CD4-positive, alpha-beta memory T cell (primary cell): ENCODE data around the gene ATG4B. TPM values are rescaled to one million over a fixed set of nuclear protein-coding genes. Genes with fewer than 3 reads are reported as not detected.

Experiments
- CTCF ChIA-PET: fragments of 350-600 bp; sonication (Branson Sonifier 250); formaldehyde crosslinking; loops from one replicate; lab custom pipeline; 2021; ENCODE audit warnings: inconsistent platforms; ENCODE audit not compliant: partially characterized antibody; lab: Charles Lee
- POLR2A ChIA-PET: fragments of 350-600 bp; sonication (Branson Sonifier 250); formaldehyde crosslinking; loops from one replicate; lab custom pipeline; 2021; ENCODE audit not compliant: partially characterized antibody; lab: Charles Lee
- DNase-seq, 5 donors: peaks; one replicate each; pipeline versions ENCODE4 v3.0.0 to v3.0.0-alpha.2; 2020 to 2022; ENCODE audit warnings: mixed read lengths in 1 of 5
- H3K27ac ChIP-seq: one replicate; pipeline ENCODE4 v1.7.0; 2013; ENCODE audit warnings: low read depth, low read length
- H3K27me3 ChIP-seq: 2 replicates; pipeline ENCODE4 v1.7.0; 2013; ENCODE audit warnings: mild to moderate bottlenecking, low read length, moderate library complexity; ENCODE audit not compliant: insufficient read depth
- H3K36me3 ChIP-seq: 2 replicates; pipeline ENCODE4 v1.7.0; 2013; ENCODE audit warnings: mild to moderate bottlenecking, low read length, moderate library complexity; ENCODE audit not compliant: insufficient read depth
- H3K4me1 ChIP-seq: 2 replicates; pipeline ENCODE4 v1.7.0; 2013; ENCODE audit warnings: mild to moderate bottlenecking, low read length, moderate library complexity; ENCODE audit not compliant: insufficient read depth
- H3K4me3 ChIP-seq, 2 donors: one replicate each; pipeline ENCODE4 v1.7.0; 2013; ENCODE audit warnings: low read length in 2 of 2, mild to moderate bottlenecking in 1 of 2
- H3K9me3 ChIP-seq, 2 donors: one replicate each; pipeline ENCODE4 v1.7.0; 2013; ENCODE audit warnings: low read length in 2 of 2, control low read depth in 1 of 2; ENCODE audit not compliant: control insufficient read depth in 1 of 2
- H3K27ac Mint-ChIP-seq, 7 donors: one replicate each; pipeline ENCODE4 v1.8.0; 2020 to 2021; ENCODE audit warnings: mixed read lengths in 7 of 7, mild to moderate bottlenecking in 6 of 7, inconsistent platforms in 3 of 7, moderate library complexity in 3 of 7
- H3K27me3 Mint-ChIP-seq, 2 donors: one replicate each; pipeline ENCODE4 v1.8.0; 2020 to 2021; ENCODE audit warnings: mixed read lengths in 2 of 2
- H3K36me3 Mint-ChIP-seq, 2 donors: one replicate each; pipeline ENCODE4 v1.8.0; 2020 to 2021; ENCODE audit warnings: mixed read lengths in 2 of 2, inconsistent platforms in 1 of 2, mild to moderate bottlenecking in 1 of 2
- H3K4me1 Mint-ChIP-seq, 4 donors: one replicate each; pipeline ENCODE4 v1.8.0; 2020 to 2021; ENCODE audit warnings: mixed read lengths in 4 of 4, mild to moderate bottlenecking in 1 of 4
- H3K4me3 Mint-ChIP-seq, 8 donors: one replicate each; pipeline ENCODE4 v1.8.0; 2020 to 2021; ENCODE audit warnings: mixed read lengths in 8 of 8, mild to moderate bottlenecking in 7 of 8, moderate library complexity in 6 of 8, inconsistent platforms in 3 of 8
- H3K9me3 Mint-ChIP-seq, 8 donors: one replicate each; pipeline ENCODE4 v1.8.0; 2020 to 2021; ENCODE audit warnings: mixed read lengths in 8 of 8, mild to moderate bottlenecking in 5 of 8, inconsistent platforms in 3 of 8, moderate library complexity in 1 of 8
- intact Hi-C: fragments of 100-400 bp; cut with micrococcal nuclease; formaldehyde crosslinking; loops from one replicate; pipeline ENCODE4 v1.15.1; 2023
- polyA plus RNA-seq, 2 donors: library from polyadenylated mRNA; unstranded; fragments of 300-500 nt; fragmentation: Illumina TruSeq; gene quantifications; one replicate each; pipeline ENCODE4 v1.2.3, GENCODE V29; 2021
- total RNA-seq, 2 experiments: library from RNA; stranded (reverse); gene quantifications; one replicate each; pipeline ENCODE4 v1.2.3, GENCODE V29; 2021

ATG4B gene
- total and polyA plus RNA-seq, 4 experiments from 2014 or later: 49.2 to 96.9 (median 73.1) TPM

DNA sequence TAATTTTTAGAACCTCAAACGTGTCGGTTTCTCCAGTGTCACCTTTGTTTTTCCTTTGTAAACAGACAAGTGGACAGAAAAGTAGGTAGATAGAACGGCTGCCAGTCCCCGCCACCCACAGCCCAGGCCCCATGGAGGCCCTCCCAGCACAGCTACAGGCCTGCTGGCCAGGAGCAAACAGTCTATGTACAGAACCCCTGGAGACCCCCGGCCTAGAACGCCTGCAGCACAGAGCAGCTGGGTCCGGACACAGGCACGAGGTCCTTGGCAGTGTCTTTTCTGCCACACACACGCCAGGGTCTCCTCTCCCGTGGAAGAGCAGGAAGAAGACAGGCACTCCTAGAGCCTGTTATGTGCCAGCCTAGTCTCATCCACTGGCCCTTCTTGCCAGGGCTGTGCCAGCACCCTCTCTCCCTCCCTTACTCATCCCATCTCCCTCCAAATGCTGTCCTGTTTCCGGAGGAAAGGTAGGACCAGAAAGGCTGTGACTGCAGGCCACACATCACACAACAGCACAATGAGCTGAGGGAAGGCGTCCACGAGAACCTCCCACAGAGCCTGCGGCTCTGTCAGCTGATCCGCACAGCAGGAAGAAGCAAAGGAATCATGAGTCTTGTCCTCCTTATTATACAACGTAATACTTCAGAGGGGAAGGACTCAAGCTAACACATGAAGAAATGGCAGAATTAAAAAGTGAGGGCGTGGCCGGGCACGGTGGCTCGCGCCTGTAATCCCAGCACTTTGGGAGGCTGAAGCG lies 41.5 kb downstream of the ATG4B start:
- Mint-ChIP-seq H3K36me3 (peaks cover 16 to 35% of the 10 kb centered on the region in 2 donors), H3K9me3 (no peaks in the 10 kb centered on the region), H3K4me3 (no peak overlapping the region), H3K27ac (peak overlapping the region in 2 of 7 donors; percentile 70 to 83), H3K27me3 (no peaks in the 10 kb centered on the region), H3K4me1 (peaks cover 0 to 3% (median 0%) of the 10 kb centered on the region in 4 donors)
- H3K4me1 ChIP-seq: no peaks in the 10 kb centered on the region
- H3K4me3 ChIP-seq: no peak overlapping the region
- ChIA-PET CTCF (interaction anchor here (0.7 to 1.3 kb wide), 2 partner anchors 20 to 41 kb away, joined by 3 to 4 read pairs; no protein-coding TSS in a partner anchor), POLR2A (no interaction called here)
- no peak overlapping the region for H3K27ac ChIP-seq
- H3K36me3 ChIP-seq: peaks cover 24% of the 10 kb centered on the region
- intact Hi-C loops: no loop called here
- H3K9me3 ChIP-seq: no peaks in the 10 kb centered on the region
- no peak for DNase-seq
- no peaks in the 10 kb centered on the region for H3K27me3 ChIP-seq

DNA sequence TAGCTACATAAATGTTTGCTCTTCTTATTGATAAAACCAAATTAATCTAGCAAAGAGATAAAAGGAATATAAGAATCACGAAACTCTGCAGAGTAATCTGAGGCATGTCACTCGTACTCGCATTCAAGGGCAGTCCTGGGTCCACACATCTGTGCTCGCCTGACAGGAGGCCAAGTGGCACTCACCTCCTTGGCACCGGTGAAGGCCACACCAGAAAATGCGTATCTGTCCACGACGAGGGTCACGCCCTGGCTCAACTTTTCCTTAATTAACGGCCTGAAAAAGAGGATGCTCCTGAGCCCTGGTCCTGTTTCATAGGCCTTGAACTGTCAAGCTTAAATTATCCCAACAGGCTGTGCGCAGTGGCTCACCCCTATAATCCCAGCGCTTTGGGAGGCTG lies 42.6 kb downstream of the ATG4B start:
- POLR2A ChIA-PET: no interaction called here
- no peak overlapping the region for H3K4me3 Mint-ChIP-seq
- H3K36me3 Mint-ChIP-seq: peaks cover 20 to 35% of the 10 kb centered on the region in 2 donors

DNA sequence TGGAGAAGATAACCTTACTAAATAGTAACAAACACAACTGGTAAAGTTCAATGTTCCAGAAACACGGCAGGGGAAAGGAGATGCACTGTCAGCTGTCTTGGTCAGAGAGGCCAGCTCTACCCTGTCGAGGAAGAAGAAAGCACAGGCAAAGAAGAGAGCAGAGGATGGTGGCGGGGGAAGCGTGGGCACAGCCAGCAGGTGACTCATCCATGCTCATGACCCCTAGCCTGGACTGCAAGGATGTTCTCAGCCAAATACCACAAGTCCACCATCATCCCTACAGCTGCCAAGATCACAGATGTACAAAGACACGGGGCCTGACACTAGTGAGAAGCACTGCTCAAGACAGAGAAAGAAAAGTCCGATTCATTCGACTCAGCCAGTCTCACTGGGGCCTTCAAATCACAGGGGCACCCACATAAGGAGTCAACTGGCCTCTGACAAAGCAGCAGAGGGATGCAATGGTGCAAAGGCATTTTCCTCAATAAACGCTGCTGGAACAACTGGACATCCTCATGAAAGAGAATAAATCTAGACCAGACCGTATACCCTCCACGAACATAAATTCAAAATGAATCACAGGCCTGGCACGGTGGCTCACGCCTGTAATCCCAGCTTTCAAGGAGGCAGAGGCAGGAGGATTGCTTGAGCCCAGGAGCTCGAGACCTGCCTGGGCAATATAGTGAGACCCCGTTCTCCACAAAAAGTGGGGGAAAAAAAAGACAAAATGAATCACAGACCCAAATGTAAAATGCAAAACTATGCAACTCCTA lies 43.5 kb downstream of the ATG4B start:
- intact Hi-C loops: no loop called here
- Mint-ChIP-seq H3K27ac (no peak overlapping the region), H3K27me3 (no peaks in the 10 kb centered on the region), H3K4me3 (no peak overlapping the region), H3K4me1 (peaks cover 3 to 11% (median 7%) of the 10 kb centered on the region in 4 donors), H3K9me3 (no peaks in the 10 kb centered on the region), H3K36me3 (peaks cover 20 to 31% of the 10 kb centered on the region in 2 donors)
- no peak overlapping the region for H3K27ac ChIP-seq
- H3K9me3 ChIP-seq: no peaks in the 10 kb centered on the region
- peaks cover 24% of the 10 kb centered on the region for H3K36me3 ChIP-seq
- ChIA-PET CTCF (no interaction called here), POLR2A (no interaction called here)
- DNase-seq: peak in 1 of 5 donors; percentile 13
- H3K4me3 ChIP-seq: no peak overlapping the region
- H3K27me3 ChIP-seq: no peaks in the 10 kb centered on the region
- H3K4me1 ChIP-seq: peaks cover 6% of the 10 kb centered on the region

More for the DNA sequence above, 42.6 kb downstream of the ATG4B start:
- no peaks in the 10 kb centered on the region for H3K27me3 ChIP-seq
- intact Hi-C loops: no loop called here
- Mint-ChIP-seq H3K27me3 (no peaks in the 10 kb centered on the region), H3K9me3 (no peaks in the 10 kb centered on the region), H3K4me1 (peaks cover 0 to 6% (median 2%) of the 10 kb centered on the region in 4 donors), H3K27ac (no peak overlapping the region)
- no peak for DNase-seq
- H3K27ac ChIP-seq: no peak overlapping the region
- H3K4me3 ChIP-seq: no peak overlapping the region
- CTCF ChIA-PET: interaction anchor here (0.7 to 1.3 kb wide), 2 partner anchors 21 to 42 kb away, joined by 3 to 4 read pairs; no protein-coding TSS in a partner anchor
- peaks cover 24% of the 10 kb centered on the region for H3K36me3 ChIP-seq
- H3K4me1 ChIP-seq: no peaks in the 10 kb centered on the region
- no peaks in the 10 kb centered on the region for H3K9me3 ChIP-seq

DNA sequence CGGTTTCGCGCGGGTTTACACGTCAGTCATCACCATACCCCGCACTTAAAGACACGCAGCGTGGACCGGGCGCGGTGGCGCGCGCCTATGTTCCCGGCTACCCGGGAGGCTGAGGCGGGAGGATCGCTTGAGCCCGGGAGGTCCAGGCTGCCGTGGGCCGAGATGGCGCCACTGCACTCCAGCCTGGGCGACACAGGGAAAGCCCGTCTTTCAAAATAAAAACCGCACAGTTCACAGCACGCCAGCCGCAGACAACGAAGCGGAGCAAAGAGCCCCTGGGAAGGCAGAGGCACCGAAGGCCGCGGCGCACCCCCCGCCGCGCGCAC lies 48.8 kb downstream of the ATG4B start:
- CTCF ChIA-PET: interaction anchor here (0.6 to 4.3 kb wide), 8 partner anchors 14 to 193 kb away, joined by 3 to 42 read pairs (median 4); partner anchors contain the start of gene ING5
- POLR2A ChIA-PET: interaction anchor here (0.6 to 8.0 kb wide), 19 partner anchors 10 to 371 kb away, joined by 3 to 145 read pairs (median 4); partner anchors contain the start of genes ATG4B, D2HGDH, HDLBP and ING5
- Mint-ChIP-seq H3K4me3 (peak overlapping the region; percentile 85 to 96 (median 91)), H3K27ac (peak overlapping the region; percentile 30 to 93 (median 87)), H3K4me1 (peaks cover 14 to 40% (median 26%) of the 10 kb centered on the region in 4 donors), H3K27me3 (no peaks in the 10 kb centered on the region), H3K9me3 (no peaks in the 10 kb centered on the region), H3K36me3 (peaks cover 12 to 27% of the 10 kb centered on the region in 2 donors)
- peak overlapping the region; percentile 57 to 89 for H3K4me3 ChIP-seq
- no peaks in the 10 kb centered on the region for H3K9me3 ChIP-seq
- DNase-seq: peak in 1 of 5 donors; percentile 15
- H3K4me1 ChIP-seq: peaks cover 32% of the 10 kb centered on the region
- H3K27ac ChIP-seq: peak overlapping the region; percentile 54
- peaks cover 13% of the 10 kb centered on the region for H3K36me3 ChIP-seq
- intact Hi-C loops: loop anchor here (1.0 to 5.0 kb wide), 6 partner anchors 16 to 1119 kb away; partner anchors contain the start of genes ATG4B, D2HGDH, ING5 and RNPEPL1
- H3K27me3 ChIP-seq: no peaks in the 10 kb centered on the region

DNA sequence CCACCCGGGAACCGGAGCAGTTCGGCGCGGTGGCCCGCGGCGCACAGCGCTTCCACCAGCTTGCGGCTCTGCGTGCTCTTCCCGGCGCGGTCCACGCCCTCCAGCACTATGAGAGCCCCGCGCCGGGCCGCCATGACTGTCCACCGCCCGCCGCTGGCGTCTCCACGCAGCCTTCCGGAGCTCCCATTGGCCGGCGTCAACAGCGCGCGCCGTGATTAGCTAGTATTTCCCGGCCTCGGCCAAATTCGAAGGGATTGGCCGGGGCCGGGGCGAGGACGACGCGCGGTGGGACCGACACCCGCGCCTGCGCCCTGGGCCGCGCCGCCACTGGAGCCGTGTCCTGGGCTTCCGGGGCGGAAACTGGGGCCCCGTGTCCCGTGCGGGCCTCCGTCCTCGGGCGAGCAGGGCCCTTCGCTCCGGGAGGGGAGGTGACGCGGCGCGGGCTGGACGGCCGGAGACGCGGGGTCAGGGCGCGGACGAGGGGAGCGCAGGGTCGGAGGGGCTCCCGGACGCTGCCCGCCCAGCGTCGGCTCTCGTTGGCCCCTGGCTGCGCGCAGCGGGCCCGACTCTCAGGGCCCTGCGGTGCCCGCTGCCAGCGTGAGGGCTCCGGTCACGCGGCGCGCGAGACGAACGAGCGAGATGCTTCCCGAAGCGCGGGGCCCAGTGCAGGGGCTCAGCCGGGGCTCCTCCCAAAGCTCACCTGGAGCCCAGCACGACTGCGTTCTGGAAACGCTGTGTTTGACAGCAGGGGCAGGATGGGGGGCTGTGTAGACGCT lies 49.3 kb downstream of the ATG4B start, which contains the start of gene DTYMK:
Gene DTYMK (minus strand): TSS at position 166 of the 776 bp plus-strand sequence. CDS start 32 bp downstream, at position 134.
- Histone ChIP-seq H3K36me3 (peaks cover 9% of the 10 kb centered on the region), H3K4me1 (peaks cover 32% of the 10 kb centered on the region), H3K4me3 (peak within 1 kb of the TSS; percentile 57 to 89), H3K27ac (peak within 1 kb of the TSS; percentile 80), H3K9me3 (no peaks in the 10 kb centered on the region), H3K27me3 (no peaks in the 10 kb centered on the region)
- CTCF ChIA-PET: interaction anchor here (0.8 to 4.3 kb wide), 7 partner anchors 14 to 192 kb away, joined by 3 to 42 read pairs (median 4); partner anchors contain the start of gene ING5
- Mint-ChIP-seq H3K27ac (peak within 1 kb of the TSS; percentile 85 to 93 (median 91)), H3K4me3 (peak within 1 kb of the TSS; percentile 87 to 96 (median 94)), H3K27me3 (no peaks in the 10 kb centered on the region), H3K4me1 (peaks cover 14 to 40% (median 26%) of the 10 kb centered on the region in 4 donors), H3K36me3 (peaks cover 7 to 25% of the 10 kb centered on the region in 2 donors), H3K9me3 (no peaks in the 10 kb centered on the region)
- DNase-seq: peak; percentile 95 to 98 (median 97)
- POLR2A ChIA-PET: interaction anchor here (0.6 to 8.0 kb wide), 19 partner anchors 9 to 371 kb away, joined by 3 to 145 read pairs (median 4); partner anchors contain the start of genes ATG4B, D2HGDH, HDLBP and ING5
- intact Hi-C loops: loop anchor here (1.0 to 5.0 kb wide), 6 partner anchors 15 to 1120 kb away; partner anchors contain the start of genes ATG4B, D2HGDH, ING5 and RNPEPL1

DNA sequence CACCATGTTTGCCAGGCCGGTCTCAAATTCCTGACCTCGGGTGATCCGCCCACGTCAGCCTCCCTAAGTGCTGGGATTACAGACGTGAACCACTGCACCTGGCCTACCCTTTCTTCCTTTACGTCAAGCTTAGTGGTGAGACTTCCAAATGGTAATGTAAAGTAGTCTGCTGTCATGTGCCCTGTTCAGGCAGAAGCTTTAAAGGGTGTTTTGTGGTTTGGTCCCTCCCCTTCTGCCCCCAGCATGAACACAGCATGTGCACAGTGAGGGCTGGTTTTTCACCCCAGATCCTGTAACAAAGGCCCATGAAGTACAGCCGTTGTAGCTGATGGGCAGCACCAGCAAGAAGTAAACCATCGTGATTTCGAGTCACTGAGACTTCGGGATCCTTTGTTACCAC lies 51.8 kb downstream of the ATG4B start:
- ChIA-PET POLR2A (interaction anchor here (8.0 kb wide), 1 partner anchor 11 kb away, joined by 145 read pairs; the partner anchor contains the start of gene ING5), CTCF (interaction anchor here (1.4 to 4.3 kb wide), 3 partner anchors 11 to 190 kb away, joined by 3 to 42 read pairs (median 10); partner anchors contain the start of gene ING5)
- intact Hi-C loops: loop anchor here (5.0 kb wide), 1 partner anchor 1122 kb away; the partner anchor contains the start of gene RNPEPL1
- no peaks in the 10 kb centered on the region for H3K27me3 Mint-ChIP-seq
- H3K4me1 ChIP-seq: peaks cover 32% of the 10 kb centered on the region
- peak overlapping the region in 6 of 8 donors; percentile 21 to 74 (median 49) for H3K4me3 Mint-ChIP-seq
- H3K4me1 Mint-ChIP-seq: peaks cover 13 to 42% (median 26%) of the 10 kb centered on the region in 4 donors
- H3K9me3 Mint-ChIP-seq: no peaks in the 10 kb centered on the region
- no peaks in the 10 kb centered on the region for H3K9me3 ChIP-seq
- H3K4me3 ChIP-seq: no peak overlapping the region
- no peaks in the 10 kb centered on the region for H3K27me3 ChIP-seq
- H3K36me3 ChIP-seq: peaks cover 9% of the 10 kb centered on the region
- peak in 3 of 5 donors; percentile 23 to 76 (median 51) for DNase-seq
- no peak overlapping the region for H3K27ac ChIP-seq
- H3K36me3 Mint-ChIP-seq: peaks cover 5 to 24% of the 10 kb centered on the region in 2 donors
- peak overlapping the region in 4 of 7 donors; percentile 85 to 93 (median 93) for H3K27ac Mint-ChIP-seq
